B cell (primary cell): ENCODE data around the gene FOXD3.

Experiments
- CTCF ChIP-seq: fragments of 200-600 bp; IDR thresholded peaks from one replicate; pipeline ENCODE4 v1.8.0; 2022; ENCODE audit warnings: antibody characterized with exemption, mild to moderate bottlenecking
- EZH2 ChIP-seq: IDR thresholded peaks from 2 replicates; pipeline ENCODE4 v1.6.1; 2012; ENCODE audit warnings: borderline replicate concordance, low read depth, mild to moderate bottlenecking, moderate library complexity, low read length; ENCODE audit not compliant: insufficient read depth, poor library complexity, severe bottlenecking

- no peak for TF ChIP-seq CTCF
- no peak for TF ChIP-seq EZH2
These were observed 45.1 kb downstream of the FOXD3 start, which contains the start of gene ALG6 for GRCh38 chr1:63367215-63368103.
